Adrenal gland (tissue), 5 donors: ENCODE data around the gene NT5DC3.

ENCODE experiments used
- POLR2A ChIP-seq, 2 donors: fragments of 450-650 bp; IDR thresholded peaks; one replicate each; pipeline ENCODE4 v1.6.1; 2017; ENCODE audit warnings: antibody characterized with exemption in 2 of 2, mild to moderate bottlenecking in 2 of 2, moderate library complexity in 1 of 2
- TF ChIP-seq, protein P1 (sequence below), 6 experiments: fragments of 450-650 bp in 4 of 6; fragments of 200-600 bp in 2 of 6; sonication (generic) in 1 of 6; IDR thresholded peaks; 1 replicate in 5 of 6; 2 replicates in 1 of 6; pipeline versions ENCODE4 v1.5.1 to v1.8.0; 2016 to 2021; ENCODE audit warnings: antibody characterized with exemption in 6 of 6, mild to moderate bottlenecking in 2 of 6, moderate library complexity in 1 of 6
- donor health status: DM: no; HTN: no; CAD: no.

DNA sequence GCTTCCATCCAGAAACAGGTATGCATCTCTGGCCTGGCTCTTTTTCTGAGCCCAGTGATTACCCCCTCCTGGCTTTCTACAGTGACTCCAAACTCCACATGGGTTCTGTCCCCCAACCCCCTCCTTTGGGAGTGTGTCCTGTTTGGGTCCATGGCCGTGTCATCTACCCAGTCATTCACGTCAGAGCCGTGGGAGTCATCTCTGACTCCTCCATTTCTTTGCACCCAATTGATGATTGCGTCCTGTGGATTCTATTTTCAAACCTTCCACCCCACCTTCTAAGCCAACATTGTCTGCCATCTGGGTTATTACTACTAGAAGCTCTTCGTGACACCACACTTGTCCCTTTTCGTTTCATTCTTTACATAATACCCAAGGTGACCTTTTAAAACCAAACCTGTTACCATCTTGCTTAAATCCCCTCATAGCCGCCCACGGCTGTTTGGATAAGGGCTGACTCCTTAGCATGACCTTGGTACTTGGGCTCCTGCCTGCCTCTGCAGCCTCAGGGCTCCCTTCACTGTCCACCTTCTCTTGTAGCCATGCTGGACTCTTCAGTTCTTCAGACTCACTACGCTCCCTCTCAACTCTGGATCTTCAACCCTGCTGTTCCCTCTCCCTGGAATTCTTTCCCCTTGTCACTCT is 38.1 kb upstream of the NT5DC3 start:
- TF ChIP-seq, protein P1, sequence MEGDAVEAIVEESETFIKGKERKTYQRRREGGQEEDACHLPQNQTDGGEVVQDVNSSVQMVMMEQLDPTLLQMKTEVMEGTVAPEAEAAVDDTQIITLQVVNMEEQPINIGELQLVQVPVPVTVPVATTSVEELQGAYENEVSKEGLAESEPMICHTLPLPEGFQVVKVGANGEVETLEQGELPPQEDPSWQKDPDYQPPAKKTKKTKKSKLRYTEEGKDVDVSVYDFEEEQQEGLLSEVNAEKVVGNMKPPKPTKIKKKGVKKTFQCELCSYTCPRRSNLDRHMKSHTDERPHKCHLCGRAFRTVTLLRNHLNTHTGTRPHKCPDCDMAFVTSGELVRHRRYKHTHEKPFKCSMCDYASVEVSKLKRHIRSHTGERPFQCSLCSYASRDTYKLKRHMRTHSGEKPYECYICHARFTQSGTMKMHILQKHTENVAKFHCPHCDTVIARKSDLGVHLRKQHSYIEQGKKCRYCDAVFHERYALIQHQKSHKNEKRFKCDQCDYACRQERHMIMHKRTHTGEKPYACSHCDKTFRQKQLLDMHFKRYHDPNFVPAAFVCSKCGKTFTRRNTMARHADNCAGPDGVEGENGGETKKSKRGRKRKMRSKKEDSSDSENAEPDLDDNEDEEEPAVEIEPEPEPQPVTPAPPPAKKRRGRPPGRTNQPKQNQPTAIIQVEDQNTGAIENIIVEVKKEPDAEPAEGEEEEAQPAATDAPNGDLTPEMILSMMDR (IDR thresholded peaks at IDR 0.05), result no peak
- no peak for TF ChIP-seq POLR2A (IDR thresholded peaks at IDR 0.05)
